Ectodermal cell (in vitro differentiated cells): ENCODE results near the gene GNAI3.

Source experiments
- H3K27ac ChIP-seq: 2 replicates; pipeline ENCODE4 v1.7.0; 2013; ENCODE audit warnings: mild to moderate bottlenecking, low read depth, low read length; ENCODE audit not compliant: insufficient read depth, poor library complexity, severe bottlenecking
- H3K27me3 ChIP-seq: 2 replicates; pipeline ENCODE4 v1.7.0; 2013; ENCODE audit warnings: mild to moderate bottlenecking, low read length; ENCODE audit not compliant: insufficient read depth, control insufficient read depth, poor library complexity, severe bottlenecking
- H3K36me3 ChIP-seq: one replicate; pipeline ENCODE4 v1.7.0; 2013; ENCODE audit warnings: low read length; ENCODE audit not compliant: control insufficient read depth, insufficient read depth
- H3K4me1 ChIP-seq: one replicate; pipeline ENCODE4 v1.7.0; 2013; ENCODE audit warnings: low read length; ENCODE audit not compliant: control insufficient read depth, insufficient read depth
- H3K4me3 ChIP-seq: 2 replicates; pipeline ENCODE4 v1.7.0; 2013; ENCODE audit warnings: low read depth, low read length, control low read depth; ENCODE audit not compliant: insufficient read depth
- H3K9me3 ChIP-seq: 2 replicates; pipeline ENCODE4 v1.7.0; 2013; ENCODE audit warnings: mild to moderate bottlenecking, low read length, moderate library complexity; ENCODE audit not compliant: control insufficient read depth
- WGBS, 2 experiments: methylation state at CpG; one replicate each; pipeline ENCODE4 v1.1.7; 2013; ENCODE audit warnings: missing lambda C conversion rate in 2 of 2; 5-methylcytosine and 5-hydroxymethylcytosine counted together

GNAI3 gene

DNA sequence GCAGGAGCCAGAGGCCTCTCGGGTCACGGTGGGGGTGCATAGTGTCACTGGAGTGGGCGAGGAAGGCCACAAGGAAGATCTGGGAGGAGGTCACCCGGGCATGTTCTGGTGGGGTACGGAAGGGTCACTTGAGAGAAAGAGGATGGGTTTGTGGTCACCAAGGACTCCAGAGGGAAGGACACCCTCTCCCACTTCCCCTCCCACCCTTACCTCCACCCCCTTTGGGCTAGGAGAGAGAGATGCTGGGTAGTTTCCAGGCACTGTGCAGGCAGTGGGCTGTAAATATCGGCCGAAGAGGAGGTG is 39.6 kb upstream of the GNAI3 start:
- Histone ChIP-seq H3K27me3 (peaks cover 50% of the 10 kb centered on the region), H3K27ac (no peak overlapping the region), H3K9me3 (no peaks in the 10 kb centered on the region), H3K4me1 (peaks cover 11% of the 10 kb centered on the region), H3K4me3 (peak overlapping the region; percentile 54), H3K36me3 (no peaks in the 10 kb centered on the region)
- 68 to 80% methylated on average over 5 to 7 of the region's 7 CpGs for WGBS, 2 experiments

- H3K27ac ChIP-seq: no peak within 1 kb of the TSS
- H3K4me1 ChIP-seq: peaks cover 11% of the 10 kb centered on the region
- peaks cover 50% of the 10 kb centered on the region for H3K27me3 ChIP-seq
- no peaks in the 10 kb centered on the region for H3K36me3 ChIP-seq
- 1% methylated on average over 100 of the region's 100 CpGs for WGBS, 2 experiments
- H3K4me3 ChIP-seq: peak within 1 kb of the TSS; percentile 54
- no peaks in the 10 kb centered on the region for H3K9me3 ChIP-seq
Measured at GRCh38 chr1:109509176-109510134, 39.0 kb upstream of the GNAI3 start, which contains the start of gene AMIGO1. TSS of gene AMIGO1 (minus strand) at chr1:109509727. CDS start at chr1:109508912, 815 bp downstream.

DNA sequence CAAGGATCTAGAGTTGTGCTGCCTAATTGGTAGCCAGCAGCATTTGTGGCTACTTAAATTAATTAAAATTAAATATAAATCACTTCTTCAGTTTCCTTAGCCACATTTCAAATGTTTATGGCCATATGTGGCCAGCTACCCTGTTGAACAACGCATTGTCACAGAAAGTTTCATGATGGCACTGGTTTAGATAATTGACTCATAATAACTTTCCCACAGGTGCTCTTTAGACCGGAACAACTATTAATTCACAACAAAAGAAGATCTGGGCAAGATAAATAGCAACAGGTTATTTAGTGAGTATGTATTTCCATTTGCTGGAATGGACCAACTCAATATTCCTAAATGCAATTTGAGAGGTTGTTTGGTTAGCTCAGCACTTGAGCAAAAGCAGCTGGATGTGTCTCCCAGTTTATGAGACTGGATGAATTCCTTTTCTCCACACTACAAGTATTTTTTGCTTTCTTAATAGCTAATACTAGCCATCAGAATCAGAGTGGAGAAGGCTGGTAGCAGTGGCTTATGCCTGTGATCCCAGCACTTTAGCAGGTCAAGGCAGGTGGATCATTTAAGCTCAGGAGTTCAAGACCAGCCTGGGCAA is 35.2 kb upstream of the GNAI3 start:
- peaks cover 46% of the 10 kb centered on the region for H3K27me3 ChIP-seq

GRCh38 chr1:109514846-109515245 is 33.6 kb upstream of the GNAI3 start:
- Histone ChIP-seq H3K4me1 (peaks cover 7% of the 10 kb centered on the region), H3K9me3 (no peaks in the 10 kb centered on the region), H3K4me3 (no peak overlapping the region), H3K27ac (no peak overlapping the region), H3K36me3 (no peaks in the 10 kb centered on the region), H3K27me3 (peaks cover 35% of the 10 kb centered on the region)
- 86 to 96% methylated on average over 3 of the region's 3 CpGs for WGBS, 2 experiments

More for the DNA sequence above, 35.2 kb upstream of the GNAI3 start:
- H3K4me3 ChIP-seq: no peak overlapping the region
- no peaks in the 10 kb centered on the region for H3K36me3 ChIP-seq
- no peaks in the 10 kb centered on the region for H3K9me3 ChIP-seq
- peaks cover 11% of the 10 kb centered on the region for H3K4me1 ChIP-seq
- WGBS, 2 experiments: 94 to 95% methylated on average over 1 to 2 of the region's 2 CpGs
- H3K27ac ChIP-seq: no peak overlapping the region

GRCh38 chr1:109516872-109517271 is 31.5 kb upstream of the GNAI3 start:
- no peaks in the 10 kb centered on the region for H3K36me3 ChIP-seq
- no peaks in the 10 kb centered on the region for H3K4me1 ChIP-seq
- no peaks in the 10 kb centered on the region for H3K9me3 ChIP-seq
- no peak overlapping the region for H3K4me3 ChIP-seq
- peaks cover 15% of the 10 kb centered on the region for H3K27me3 ChIP-seq
- WGBS, 2 experiments: 88 to 90% methylated on average over 5 of the region's 5 CpGs
- no peak overlapping the region for H3K27ac ChIP-seq

DNA sequence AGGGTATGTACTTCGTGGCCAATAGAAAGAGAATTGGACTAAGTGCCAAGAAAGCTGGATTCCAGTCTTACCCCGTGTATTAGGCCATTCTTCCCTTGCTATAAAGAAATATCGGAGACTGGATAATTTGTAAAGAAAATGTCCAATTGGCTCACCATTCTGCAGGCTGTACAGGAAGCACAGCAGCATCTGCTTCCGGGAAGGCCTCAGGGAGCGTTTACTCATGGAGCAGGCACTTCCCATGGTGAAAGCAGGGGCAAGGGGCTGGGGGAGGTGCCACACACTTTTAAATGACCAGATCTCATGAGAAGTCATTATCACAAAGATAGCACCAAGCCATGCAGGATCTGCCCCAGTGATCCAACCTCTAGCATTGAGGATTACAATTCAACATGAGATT is 31.1 kb upstream of the GNAI3 start:
- Histone ChIP-seq H3K4me3 (no peak overlapping the region), H3K9me3 (no peaks in the 10 kb centered on the region), H3K27ac (no peak overlapping the region), H3K4me1 (no peaks in the 10 kb centered on the region), H3K36me3 (no peaks in the 10 kb centered on the region), H3K27me3 (peaks cover 10% of the 10 kb centered on the region)
- 92 to 93% methylated on average over 5 of the region's 5 CpGs for WGBS, 2 experiments

DNA sequence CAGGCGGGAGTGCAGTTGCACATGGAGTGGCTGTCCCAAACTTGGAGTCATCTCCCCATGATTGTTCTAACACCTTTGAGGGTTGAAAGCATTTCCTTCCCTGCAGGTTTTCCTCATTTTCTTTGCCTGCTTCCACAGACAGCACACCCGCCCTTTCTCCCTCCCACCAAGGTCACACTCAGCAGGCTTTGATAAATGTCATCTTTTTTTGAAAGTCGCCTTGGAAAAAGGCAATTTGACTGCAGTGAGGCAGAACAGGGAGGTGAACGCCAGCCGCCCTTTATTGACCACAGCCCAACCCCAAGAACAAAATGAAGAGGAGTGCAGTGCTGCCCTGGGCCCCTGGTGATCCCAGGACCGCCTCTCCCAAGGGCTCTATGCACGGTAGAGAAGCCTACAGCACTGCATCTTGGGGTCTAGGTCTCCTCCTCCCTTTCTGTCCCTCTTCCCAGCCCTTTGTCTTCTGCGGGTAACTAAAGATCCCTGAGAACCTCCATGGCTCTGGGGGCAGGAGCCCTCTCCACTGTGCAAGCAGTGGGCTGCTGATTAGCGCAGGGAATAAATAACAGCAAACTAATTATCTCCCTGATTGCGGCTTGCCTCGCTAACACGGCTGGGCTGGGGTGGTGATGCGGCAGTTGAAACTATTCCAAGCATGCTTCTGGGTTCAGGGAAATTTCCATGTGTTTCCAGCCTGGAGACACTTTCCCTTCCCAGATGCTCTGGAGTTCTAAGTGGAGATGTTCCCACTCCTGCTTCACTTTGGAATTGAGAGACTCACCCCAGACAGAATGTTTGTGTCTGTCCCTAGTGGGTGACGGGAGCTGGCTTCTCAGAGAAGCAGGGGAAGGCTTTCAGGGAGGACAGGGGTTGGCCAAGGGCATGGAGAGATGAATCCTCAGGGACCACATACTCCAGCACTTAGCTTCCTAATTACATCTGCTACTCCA is 27.1 kb upstream of the GNAI3 start:
- Histone ChIP-seq H3K27me3 (peaks cover 1% of the 10 kb centered on the region), H3K36me3 (no peaks in the 10 kb centered on the region), H3K27ac (no peak overlapping the region), H3K9me3 (no peaks in the 10 kb centered on the region), H3K4me1 (no peaks in the 10 kb centered on the region), H3K4me3 (no peak overlapping the region)
- 88% methylated on average over 14 of the region's 14 CpGs for WGBS, 2 experiments

- Histone ChIP-seq H3K27ac (no peak overlapping the region), H3K4me1 (no peaks in the 10 kb centered on the region), H3K36me3 (no peaks in the 10 kb centered on the region), H3K9me3 (no peaks in the 10 kb centered on the region), H3K27me3 (no peaks in the 10 kb centered on the region), H3K4me3 (no peak overlapping the region)
- 93 to 94% methylated on average over 6 to 7 of the region's 7 CpGs for WGBS, 2 experiments
Measured at GRCh38 chr1:109522026-109522425, 26.4 kb upstream of the GNAI3 start.

GRCh38 chr1:109523706-109524105 is 24.7 kb upstream of the GNAI3 start:
- Histone ChIP-seq H3K4me1 (no peaks in the 10 kb centered on the region), H3K36me3 (no peaks in the 10 kb centered on the region), H3K27ac (no peak overlapping the region), H3K4me3 (no peak overlapping the region), H3K9me3 (no peaks in the 10 kb centered on the region), H3K27me3 (no peaks in the 10 kb centered on the region)
- WGBS, 2 experiments: no CpG with 5 or more reads among the region's 2 CpGs
